GM15510 (cell line): ENCODE measurements around the gene PDCD2L.

ENCODE experiments used
- POLR2A ChIP-seq: IDR thresholded peaks from 3 replicates; pipeline ENCODE4 v1.6.1; 2011; ENCODE audit warnings: borderline replicate concordance; ENCODE audit not compliant: insufficient read length; ENCODE audit errors: extremely low read depth

The PDCD2L gene

GRCh38 chr19:34404109-34404909 lies at the start of gene PDCD2L:
Gene PDCD2L (plus strand): TSS chr19:34404399. CDS start chr19:34404431, 32 bp downstream.
- TF ChIP-seq POLR2A, result peak; percentile 84

- TF ChIP-seq POLR2A, result no peak
These were observed 49.0 kb upstream of the PDCD2L start for GRCh38 chr19:34355201-34355600.

GRCh38 chr19:34356875-34357274 lies 47.3 kb upstream of the PDCD2L start:
- no peak for TF ChIP-seq POLR2A

- no peak for TF ChIP-seq POLR2A
These were observed 46.8 kb upstream of the PDCD2L start for GRCh38 chr19:34357431-34357830.

- TF ChIP-seq POLR2A, result peak; percentile 77
These were observed 44.9 kb upstream of the PDCD2L start for GRCh38 chr19:34359140-34359953.

- TF ChIP-seq POLR2A, result no peak
These were observed 44.3 kb upstream of the PDCD2L start for GRCh38 chr19:34359954-34360315.

DNA sequence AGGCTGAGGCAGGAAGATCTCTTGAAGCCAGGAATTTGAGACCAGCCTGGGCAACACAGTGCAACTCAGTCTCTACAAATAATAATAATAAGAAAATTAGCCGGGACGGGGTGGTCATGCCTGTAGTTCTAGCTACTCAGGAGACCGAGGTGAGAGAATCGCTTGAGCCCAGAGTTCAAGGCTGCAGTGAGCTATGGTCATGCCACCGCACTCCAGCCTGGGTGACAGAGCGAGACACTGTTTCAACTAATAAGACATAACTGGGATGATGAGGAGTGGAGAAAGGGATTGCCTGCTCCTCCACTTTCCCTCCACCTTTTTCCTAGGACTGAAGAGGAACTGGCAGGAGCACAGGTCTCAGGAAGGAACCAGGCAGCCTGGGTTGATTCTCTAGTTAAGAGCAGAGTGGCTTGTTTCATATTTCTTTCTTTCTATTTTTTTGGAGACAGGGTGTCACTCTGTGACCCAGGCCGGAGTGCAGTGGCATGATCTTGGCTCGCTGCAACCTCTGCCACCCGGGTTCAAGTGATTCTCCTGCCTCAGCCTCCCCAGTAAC lies 43.8 kb upstream of the PDCD2L start:
- TF ChIP-seq POLR2A, result no peak

DNA sequence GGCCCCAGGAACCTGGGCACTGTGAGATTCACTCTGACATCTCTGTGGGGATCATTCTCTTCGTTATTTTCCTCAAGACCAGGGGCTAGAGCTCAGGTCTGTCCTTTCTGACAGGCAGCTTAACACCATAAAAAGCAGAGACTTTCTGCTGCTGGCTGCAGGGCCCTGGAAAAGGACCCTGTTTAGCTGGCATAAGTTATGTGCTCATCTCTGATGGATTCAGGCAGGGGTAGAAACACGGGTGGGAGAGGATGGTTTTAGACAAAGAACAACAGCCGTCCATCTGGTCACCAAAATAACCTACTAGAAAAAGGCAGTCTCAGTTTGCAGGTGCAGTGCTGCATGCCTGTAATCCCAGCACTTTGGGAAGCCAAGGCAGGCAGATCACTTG lies 41.5 kb upstream of the PDCD2L start:
- no peak for TF ChIP-seq POLR2A

- TF ChIP-seq POLR2A, result no peak
These were observed 41.1 kb upstream of the PDCD2L start for GRCh38 chr19:34363094-34363493.

- no peak for TF ChIP-seq POLR2A
These were observed 40.3 kb upstream of the PDCD2L start for GRCh38 chr19:34363930-34364329.

GRCh38 chr19:34364462-34364829 lies 39.8 kb upstream of the PDCD2L start:
- no peak for TF ChIP-seq POLR2A

DNA sequence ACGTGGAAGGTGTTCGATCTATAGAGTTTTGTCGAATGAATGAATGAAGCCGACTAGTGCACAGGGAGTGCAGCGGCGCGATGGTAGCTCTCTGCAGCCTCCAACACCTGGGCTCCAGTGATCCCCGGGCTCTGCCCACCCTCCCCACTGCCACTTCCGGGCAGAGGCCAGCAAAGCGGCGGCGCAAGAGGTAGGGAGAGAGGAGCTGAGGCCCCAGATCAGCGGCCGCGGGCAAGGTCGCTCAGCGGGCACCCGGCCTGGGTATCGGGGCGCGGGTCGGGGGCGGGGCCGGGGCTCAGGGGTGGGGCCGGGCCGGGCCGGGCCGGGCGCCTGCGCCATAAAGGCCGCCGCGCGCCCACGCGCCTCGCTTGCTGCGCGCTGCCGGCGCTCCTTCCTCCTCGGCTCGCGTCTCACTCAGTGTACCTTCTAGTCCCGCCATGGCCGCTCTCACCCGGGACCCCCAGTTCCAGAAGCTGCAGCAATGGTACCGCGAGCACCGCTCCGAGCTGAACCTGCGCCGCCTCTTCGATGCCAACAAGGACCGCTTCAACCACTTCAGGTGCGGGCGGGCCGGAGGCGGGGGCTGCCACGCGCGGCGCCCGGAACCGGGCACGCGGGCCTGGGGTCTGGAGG lies 39.3 kb upstream of the PDCD2L start, which contains the start of gene GPI:
Gene GPI (plus strand): TSS at position 367 of the 633 bp plus-strand sequence. CDS start 71 bp downstream, at position 438.
- TF ChIP-seq POLR2A, result peak; percentile 89

GRCh38 chr19:34365463-34366401 lies 38.5 kb upstream of the PDCD2L start:
- no peak for TF ChIP-seq POLR2A
